RKO (cell line): ENCODE results near the gene SCGB2B2.
"Not testable (repeated sequence)": the region's sequence is repeated elsewhere in the genome, so short reads cannot be mapped to it uniquely, and the experiment has no call there.

ENCODE experiments used
- DNase-seq: peaks from one replicate; pipeline ENCODE4 v3.0.0-alpha.2; 2016; ENCODE audit warnings: low spot score

Gene SCGB2B2, protein sequence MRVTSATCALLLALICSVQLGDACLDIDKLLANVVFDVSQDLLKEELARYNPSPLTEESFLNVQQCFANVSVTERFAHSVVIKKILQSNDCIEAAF

GRCh38 chr19:34676697-34677385 is at the start of gene SCGB2B2:
Gene SCGB2B2, minus strand, starts transcription at chr19:34677159. Its CDS starts 82,596 bp downstream, at chr19:34594563.
- peak; percentile 88 for DNase-seq

DNA sequence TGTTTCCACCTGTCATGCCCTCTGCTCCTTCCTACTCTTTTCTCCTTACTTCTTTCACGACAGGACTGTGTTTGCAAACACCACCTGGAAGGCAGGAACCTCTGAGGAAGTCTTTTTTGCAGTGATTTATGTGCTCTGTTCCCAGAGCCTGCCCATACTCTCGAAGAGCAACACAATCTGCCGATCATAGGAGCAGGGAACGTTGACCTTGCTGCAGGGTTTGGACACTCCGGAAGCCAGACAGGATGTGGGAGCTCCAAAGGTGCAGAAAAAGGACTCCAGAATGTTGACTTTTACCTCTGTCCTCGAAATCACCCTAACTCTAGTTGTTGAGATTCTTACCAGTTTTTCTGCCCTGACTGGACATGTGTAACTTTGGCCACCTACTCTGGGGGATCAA is 48.4 kb upstream of the SCGB2B2 start:
- DNase-seq: no peak

DNA sequence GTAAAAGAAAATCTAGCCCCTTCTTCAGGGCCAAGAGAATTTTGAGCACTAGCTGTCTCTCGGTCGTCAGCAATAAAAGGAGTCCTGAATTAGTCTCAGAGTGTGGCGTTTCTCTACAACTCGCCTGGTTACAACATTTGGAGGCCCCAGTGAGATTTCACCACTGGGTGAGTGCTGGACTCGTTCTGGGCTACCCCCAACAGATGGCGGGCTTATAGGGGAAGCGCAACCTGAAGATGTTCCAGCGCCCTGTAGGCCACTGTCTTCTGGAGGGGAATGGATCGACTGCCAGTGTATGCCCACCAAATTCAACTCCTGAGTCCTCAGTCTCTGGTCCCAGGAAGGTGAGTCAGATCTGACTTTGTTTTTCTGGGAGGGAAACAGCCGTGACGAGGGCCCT is 45.4 kb upstream of the SCGB2B2 start:
- peak; percentile 13 for DNase-seq

GRCh38 chr19:34715357-34715756 is 38.4 kb upstream of the SCGB2B2 start:
- no peak for DNase-seq

DNA sequence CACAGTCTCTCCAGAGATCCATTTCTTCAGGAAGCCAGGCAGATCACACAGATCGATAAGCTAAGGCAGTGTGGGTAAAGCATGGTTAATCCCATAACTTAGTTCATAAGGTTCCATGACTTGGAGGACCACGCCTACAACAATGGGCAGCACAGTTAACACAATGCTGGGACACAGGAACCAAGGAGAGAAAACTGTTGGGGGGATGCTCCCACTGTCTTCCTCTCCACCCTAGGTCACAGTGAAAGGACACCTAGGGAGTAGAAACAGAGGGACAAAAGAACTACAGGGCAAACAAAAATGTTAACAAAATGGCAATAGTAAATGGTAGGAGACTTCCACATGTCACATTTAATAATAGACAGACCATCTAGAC is 36.3 kb upstream of the SCGB2B2 start:
- no peak for DNase-seq

DNA sequence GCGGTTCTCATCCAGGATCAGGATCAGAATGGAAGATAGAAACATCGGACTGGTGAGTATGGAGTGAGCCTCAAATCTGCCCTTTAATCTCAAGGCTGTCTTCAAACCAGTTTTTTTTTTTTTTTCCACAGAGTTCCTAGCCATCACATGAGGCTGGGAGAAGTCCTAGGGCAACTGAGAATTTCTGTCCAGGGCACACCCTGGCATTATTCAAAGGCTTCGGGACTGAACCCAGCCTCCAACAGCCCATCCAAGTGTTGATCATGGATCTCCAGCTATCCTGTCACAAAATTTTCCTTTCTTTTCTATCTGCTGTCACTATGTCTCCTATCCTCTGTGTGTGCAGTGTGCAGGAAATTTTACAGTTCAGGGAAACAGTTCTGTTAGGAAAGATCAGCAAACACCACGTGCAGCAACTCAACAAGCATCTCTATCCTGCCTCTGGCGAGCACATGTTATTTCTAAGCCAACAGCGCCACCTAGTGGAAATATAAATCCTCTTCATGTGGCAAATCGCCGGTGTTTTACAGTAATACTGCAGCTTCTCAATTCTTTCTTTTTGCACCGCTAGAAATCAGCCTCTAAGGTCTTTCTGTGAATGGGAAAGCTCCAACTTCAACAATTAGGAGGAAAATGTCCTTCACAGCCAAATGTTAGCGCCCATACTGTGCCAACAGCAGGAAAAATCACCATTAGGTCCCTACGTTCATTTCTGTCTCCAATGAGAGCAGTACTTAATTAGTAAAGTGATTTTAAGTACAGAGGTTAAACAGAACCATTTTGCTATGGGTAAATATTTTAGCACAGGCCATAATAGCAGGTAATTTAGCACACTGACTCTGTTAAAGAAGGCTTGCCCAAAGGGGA is 35.7 kb upstream of the SCGB2B2 start:
- DNase-seq: peak; percentile 82

DNA sequence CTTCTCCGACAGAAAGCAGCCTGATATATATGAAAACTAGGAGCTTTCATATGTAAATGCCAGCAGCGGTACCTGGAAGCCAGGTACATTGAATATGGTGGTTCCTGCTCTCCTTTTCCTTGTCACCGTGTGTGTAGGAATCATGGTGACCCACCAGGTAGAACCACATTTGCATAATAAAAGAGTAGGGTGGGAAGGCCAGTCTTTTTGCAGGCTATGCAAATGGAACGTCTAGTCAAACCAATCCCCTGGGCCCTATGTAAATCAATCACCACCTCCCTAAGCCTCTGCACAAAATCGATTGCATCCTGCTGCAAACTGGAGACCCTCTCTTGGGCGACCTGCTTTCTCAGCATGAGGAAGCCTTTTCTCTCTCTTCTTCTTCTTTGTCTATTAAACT is 34.9 kb upstream of the SCGB2B2 start:
- no peak for DNase-seq

DNA sequence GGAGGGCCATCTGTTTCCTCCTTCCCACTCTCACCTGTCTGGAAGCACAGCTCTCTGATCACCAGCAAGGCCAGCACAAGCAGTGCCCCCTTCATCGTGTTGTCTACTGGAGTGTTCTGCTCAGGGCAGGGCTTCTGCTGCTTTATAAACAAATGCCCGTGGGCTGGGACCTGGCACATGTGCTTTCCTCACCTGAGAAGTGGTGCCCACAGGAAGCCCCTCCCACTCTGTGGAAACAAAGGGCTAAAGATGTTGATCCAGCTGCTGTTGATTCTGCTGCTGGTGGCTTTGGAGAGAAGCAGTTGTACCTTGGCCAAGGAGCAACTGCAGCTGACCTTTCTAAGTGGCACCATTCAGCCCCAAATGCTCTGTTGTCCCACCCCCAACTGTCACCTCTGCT is 30.7 kb upstream of the SCGB2B2 start:
- no peak for DNase-seq

GRCh38 chr19:34692549-34692948 is 15.6 kb upstream of the SCGB2B2 start:
- DNase-seq: peak; percentile 23

DNA sequence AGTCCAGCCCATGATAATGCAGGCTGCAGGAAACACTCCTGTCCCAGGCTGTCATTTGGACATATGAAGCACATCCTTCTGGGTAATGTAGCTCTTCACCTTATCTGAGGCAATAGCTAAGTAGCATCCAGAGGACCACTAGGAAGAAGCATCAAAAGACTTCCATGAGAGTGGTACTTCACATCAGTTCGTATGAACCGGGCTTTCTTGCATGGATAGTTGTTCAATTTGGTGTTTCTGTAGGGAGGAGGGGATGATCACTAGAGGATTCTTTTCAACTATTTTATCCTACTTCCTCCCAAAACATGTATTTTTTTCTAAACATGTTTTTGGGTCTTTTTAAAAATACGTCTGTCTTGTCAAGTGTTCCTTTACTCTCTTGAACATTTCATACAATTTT is 13.4 kb upstream of the SCGB2B2 start:
- DNase-seq: no peak

DNA sequence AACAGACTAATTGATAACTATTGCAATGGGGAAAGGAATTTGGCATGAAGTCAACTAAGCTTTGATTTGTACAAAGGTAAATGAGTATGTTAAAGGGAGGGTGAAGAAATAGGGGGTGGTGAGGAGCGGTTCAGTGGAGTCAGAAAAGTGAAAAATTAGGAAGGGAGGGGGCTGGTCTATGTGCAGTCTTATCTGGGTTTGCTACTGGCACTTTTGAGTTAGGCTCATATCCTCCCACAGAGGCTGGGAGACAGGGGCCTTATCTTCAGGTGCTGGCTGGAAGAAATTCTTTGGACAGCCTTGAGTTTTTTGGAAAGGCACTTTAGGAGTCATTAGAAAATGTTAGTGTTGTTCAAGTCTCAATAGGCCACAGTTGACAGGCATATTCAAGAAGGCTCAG is 11.6 kb upstream of the SCGB2B2 start:
- no peak for DNase-seq

- DNase-seq: no peak
These were observed 10.4 kb upstream of the SCGB2B2 start for GRCh38 chr19:34687348-34687747.

- DNase-seq: no peak
These were observed 9.5 kb upstream of the SCGB2B2 start for GRCh38 chr19:34686455-34686854.

GRCh38 chr19:34685266-34685665 is 8.3 kb upstream of the SCGB2B2 start:
- not testable (repeated sequence) for DNase-seq

DNA sequence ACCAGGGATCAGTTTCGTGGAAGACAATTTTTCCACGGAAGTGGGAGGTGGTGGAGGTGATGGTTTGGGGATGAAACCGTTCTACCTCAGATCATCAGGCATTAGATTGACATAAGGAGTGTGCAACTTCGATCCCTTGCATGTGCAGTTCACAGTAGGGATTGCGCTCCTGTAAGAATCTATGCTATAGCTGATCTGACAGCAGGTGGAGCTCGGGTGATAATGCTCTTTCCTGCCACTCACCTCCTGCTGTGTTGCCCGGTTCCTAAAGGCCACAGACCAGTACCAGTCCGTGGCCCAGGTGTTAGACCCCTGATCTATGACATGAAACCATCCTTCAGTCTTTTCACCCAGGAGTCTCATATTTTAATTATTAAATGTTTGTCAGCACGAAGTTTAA is 4.5 kb upstream of the SCGB2B2 start:
- DNase-seq: no peak

- no peak for DNase-seq
These were observed 1.5 kb upstream of the SCGB2B2 start for GRCh38 chr19:34678421-34678820.

DNA sequence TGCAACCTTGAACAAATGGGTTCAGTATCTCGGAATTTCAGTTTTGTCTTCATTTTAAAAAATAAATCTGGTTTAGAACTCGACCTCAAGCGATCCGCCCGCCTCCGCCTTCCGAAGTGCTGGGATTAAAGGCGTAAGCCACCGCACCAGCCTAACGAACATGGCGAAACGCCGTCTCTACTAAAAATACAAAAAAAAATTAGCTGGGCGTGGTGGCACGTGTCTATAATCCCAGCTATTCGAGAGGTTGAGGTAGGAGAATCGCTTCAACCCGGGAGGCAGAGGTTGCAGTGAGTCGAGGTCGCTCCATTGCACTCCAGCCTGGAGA is 1.1 kb upstream of the SCGB2B2 start:
- DNase-seq: no peak

DNA sequence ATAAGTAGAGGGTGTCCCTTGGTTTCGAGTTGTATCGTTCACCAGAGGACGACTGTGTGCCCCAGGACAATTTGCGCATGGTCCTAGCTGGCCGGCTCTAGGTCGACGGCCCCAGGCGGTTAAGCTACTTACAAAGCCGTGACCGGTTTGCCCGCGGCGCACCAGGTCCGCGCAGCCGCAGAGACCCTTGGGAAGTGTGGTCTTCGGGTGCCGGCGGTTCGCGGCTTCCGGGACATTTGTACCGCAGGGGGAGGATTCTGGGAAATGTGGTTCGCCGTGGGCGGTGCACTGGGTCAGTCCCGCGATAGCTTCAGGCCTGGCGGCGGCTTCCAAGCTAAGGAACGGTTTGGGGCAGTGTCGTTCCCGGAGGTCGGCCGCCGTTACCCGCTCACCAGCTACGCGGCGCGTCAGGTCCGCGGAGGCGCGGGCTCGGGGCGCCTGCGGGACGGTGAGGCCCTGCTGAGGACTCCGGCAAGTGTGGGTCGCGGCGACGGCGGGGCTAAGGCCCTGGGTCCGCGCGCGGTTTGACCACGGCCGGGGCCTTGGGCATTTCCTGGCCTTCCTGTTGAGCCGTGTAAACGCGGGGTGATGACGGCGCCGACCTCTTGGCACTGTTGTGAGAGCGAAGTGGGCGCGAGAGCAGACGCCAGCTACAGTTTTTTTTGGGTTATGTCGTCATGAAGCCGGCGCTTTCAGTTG is 576 bp upstream of the SCGB2B2 start, which contains the start of gene ZNF302:
Gene ZNF302, plus strand, starts transcription at position 293 of the 699 bp plus-strand sequence. CDS start 1,127 bp downstream, outside the sequence.
- DNase-seq: peak; percentile 96

DNA sequence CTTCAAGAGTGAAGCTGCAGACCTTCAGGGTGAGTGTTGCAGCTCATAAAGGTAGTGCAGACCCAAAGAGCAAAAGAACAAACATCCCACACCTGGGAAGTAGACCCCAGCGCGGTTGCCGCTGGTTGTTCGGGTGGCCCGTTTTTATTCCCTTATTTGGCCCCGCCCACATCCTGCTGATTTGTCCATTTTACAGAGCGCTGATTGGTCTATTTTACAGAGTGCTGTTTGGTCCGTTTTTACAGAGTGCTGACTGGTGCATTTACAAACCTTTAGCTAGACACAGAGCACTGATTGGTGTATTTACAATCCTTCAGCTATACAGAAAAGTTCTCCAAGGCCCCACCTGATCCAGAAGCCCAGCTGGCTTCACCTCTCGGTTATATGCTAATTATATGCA is 1.0 kb downstream of the SCGB2B2 start:
- DNase-seq: no peak

DNA sequence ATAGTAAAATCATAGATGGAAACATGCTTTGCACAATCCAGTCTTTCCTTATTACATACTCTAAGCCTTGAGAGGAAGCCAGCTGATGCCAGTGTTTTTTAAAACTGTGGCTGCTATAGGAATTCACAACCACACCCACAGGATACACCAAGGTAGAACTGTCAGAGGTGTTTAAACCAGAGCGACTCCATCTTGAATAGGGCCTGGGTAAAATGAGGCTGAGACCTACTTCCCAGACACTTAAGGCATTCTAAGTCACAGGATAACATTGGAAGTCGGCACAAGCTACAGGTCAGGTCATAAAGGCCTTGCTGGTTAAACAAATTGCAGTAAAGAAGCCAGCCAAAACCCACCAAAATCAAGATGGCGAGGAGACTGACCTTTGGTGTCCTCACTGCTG is 1.7 kb downstream of the SCGB2B2 start:
- no peak for DNase-seq

GRCh38 chr19:34673590-34673989 is 3.4 kb downstream of the SCGB2B2 start:
- no peak for DNase-seq

DNA sequence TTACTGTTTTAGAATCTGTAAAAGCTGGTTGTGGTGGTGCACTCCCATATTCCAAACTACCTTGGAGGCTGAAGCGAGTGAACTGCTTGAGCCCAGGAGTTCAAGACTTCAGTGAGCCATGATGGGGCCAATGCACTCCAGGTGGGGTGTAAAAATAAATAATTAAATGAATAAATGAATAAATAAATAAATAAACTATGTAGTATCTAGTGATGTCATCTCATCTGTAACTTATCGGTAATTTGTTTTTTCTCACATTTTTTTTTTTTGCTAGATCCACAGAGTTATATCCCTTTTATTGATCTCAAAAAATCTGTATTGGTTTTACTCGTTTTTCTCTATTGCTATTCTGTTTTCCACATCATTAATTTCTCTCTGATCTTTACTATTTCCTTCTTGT is 5.0 kb downstream of the SCGB2B2 start:
- no peak for DNase-seq

DNA sequence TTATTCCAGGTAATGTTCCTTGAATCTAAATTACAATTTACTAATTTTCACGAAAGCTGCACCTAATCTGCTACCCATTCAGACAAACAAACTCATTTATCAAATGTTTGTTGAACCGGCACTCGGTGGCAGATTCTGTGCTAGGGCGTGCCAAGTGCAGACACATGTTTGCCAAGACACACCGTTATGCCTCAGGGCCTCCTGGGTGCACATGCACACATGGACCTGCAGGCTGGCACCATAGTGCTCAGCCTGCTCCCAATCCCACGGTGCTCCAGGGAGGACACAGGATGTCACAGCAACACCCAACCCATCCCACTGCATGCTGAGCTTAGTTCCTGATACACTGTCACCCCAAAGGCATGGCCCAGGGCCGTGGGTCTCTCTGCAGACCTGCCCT is 7.7 kb downstream of the SCGB2B2 start:
- no peak for DNase-seq
